ENCODE results near the gene KCNJ14. TPM values are rescaled to one million over a fixed set of nuclear protein-coding genes. Genes with fewer than 3 reads are reported as not detected.
A peak's percentile ranks its signal among the peaks of the same experiment; 100 is the strongest.

KCNJ14 gene
- polyA plus RNA-seq, 3 donors = 0.58 to 1.3 (median 0.72) TPM

DNA sequence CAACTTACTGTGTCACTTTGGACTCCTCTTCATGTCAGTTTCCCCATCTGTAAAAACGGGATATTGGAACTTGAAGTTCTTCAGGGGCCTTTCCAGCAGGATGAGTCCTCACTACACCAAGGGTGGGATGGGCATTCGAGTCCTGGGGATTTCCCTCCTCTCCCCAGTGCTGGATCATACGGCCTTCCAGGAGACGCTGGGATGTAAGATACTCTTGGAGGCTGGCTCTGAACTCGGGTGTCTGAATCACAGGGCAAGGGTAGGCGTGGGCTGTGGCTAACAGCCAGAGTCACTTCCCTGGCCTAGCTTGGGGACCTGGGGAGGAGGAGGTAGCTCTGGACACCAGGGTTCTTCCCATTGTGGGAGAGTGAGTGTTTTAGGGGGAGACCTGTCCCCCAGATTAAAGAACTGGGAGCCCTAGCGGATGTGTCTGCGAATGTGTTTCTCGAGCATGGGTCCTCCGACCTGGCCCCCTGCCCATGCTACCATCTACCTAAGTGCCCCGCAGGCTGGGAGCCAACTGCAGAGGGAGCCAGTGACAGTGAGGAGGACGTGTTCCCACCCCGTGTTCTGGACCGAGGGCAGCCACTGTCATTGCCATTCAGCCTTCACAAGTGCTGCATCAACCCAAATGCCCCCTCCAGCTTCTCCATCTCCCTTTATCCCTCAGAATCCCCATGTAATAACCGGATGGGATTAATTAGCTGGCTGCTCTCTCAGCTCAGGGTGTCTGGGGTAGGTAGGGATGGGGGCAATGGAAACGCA, 11.4 kb downstream of the KCNJ14 start:
- DNase-seq (ENCODE audit: extremely low read depth in 1 of 11, low read depth in 9 of 11, low spot score in 4 of 11) = no peak

GRCh38 chr19:48468772-48469288, 13.5 kb downstream of the KCNJ14 start:
- DNase-seq (ENCODE audit: extremely low read depth in 1 of 11, low read depth in 9 of 11, low spot score in 4 of 11) = peak; percentile 99 to 100 (median 100)

DNA sequence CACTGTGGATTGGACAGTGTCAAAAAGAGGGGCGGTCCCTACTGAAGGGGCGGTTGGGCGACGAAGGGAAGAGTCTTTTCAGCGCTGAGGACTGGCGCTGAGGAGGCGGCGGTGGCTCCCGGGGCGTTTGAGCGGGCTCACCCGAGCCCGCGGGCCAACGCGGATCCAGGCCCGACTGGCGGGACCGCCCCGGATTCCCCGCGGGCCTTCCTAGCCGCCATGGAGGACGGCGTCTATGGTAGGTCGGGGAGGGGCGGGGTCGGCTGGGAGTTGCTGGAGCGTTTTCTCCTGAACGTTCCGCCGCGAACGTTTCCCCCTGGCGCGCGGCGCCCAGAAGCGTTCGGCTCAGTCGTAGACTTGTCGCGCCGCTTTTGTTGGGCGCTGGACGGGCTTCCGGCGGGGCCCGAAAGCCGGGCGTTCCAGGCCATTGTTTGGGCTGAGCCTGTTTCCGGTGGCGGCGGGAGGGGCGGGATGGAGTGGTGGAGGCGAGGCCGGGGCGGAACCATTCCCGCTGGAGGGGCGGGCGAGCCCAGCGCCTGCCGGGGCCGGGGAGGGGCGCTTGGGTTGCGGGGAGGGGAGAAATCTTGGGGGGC, 14.0 kb downstream of the KCNJ14 start, which contains the start of gene CYTH2:
Gene CYTH2, plus strand, starts transcription at position 81 of the 593 bp plus-strand sequence. Its CDS starts 139 bp downstream, at position 220.
- DNase-seq (ENCODE audit: extremely low read depth in 1 of 11, low read depth in 9 of 11, low spot score in 4 of 11) = peak in 5 of 11 donors; percentile 56 to 72 (median 70)

- DNase-seq (ENCODE audit: extremely low read depth in 1 of 11, low read depth in 9 of 11, low spot score in 4 of 11) = no peak
Measured at GRCh38 chr19:48469934-48470680, 14.7 kb downstream of the KCNJ14 start.

DNA sequence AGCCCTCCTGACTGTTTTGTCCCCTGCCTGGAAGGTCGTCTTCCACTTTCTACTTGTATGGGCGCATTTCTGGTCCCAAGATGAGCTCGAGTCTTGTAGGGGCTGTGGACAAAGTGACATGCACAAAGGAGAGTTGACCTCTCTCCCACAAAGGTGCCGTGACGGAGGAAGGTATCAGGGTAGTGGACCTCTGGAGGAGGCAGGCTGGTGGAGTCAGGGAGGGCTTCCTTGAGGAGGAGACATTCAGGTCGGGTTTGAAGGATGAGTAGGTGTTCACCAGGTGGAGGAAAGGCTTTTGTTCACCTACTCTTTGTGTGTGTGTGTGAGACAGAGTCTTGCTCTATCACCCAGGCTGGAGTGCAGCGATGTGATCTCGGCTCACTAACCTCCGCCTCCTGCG, 15.5 kb downstream of the KCNJ14 start:
- no peak for DNase-seq (ENCODE audit: extremely low read depth in 1 of 11, low read depth in 9 of 11, low spot score in 4 of 11)

GRCh38 chr19:48471836-48472235, 16.5 kb downstream of the KCNJ14 start:
- DNase-seq (ENCODE audit: extremely low read depth in 1 of 11, low read depth in 9 of 11, low spot score in 4 of 11) = no peak

- no peak for DNase-seq (ENCODE audit: extremely low read depth in 1 of 11, low read depth in 9 of 11, low spot score in 4 of 11)
Measured at GRCh38 chr19:48473161-48473966, 18.0 kb downstream of the KCNJ14 start.

DNA sequence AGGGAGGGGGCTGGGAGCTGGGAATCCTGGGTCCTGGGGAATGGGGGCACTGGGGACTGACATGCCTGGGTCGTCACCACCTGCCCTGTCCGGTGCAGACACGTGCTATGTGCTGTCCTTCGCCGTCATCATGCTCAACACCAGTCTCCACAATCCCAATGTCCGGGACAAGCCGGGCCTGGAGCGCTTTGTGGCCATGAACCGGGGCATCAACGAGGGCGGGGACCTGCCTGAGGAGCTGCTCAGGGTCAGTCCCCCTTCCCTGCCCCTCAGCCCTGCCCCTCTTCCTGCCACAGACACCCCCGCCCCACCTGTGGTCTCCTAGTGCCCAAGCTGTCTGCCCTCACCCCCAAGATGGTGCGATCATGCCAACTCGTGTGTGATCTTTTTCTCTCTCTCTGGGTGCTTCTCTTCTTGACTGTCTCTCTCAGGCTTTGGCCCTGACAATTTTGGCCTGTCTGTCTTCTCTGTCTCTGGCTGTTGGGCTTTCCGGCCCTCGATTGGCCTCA, 18.8 kb downstream of the KCNJ14 start:
- no peak for DNase-seq (ENCODE audit: extremely low read depth in 1 of 11, low read depth in 9 of 11, low spot score in 4 of 11)

DNA sequence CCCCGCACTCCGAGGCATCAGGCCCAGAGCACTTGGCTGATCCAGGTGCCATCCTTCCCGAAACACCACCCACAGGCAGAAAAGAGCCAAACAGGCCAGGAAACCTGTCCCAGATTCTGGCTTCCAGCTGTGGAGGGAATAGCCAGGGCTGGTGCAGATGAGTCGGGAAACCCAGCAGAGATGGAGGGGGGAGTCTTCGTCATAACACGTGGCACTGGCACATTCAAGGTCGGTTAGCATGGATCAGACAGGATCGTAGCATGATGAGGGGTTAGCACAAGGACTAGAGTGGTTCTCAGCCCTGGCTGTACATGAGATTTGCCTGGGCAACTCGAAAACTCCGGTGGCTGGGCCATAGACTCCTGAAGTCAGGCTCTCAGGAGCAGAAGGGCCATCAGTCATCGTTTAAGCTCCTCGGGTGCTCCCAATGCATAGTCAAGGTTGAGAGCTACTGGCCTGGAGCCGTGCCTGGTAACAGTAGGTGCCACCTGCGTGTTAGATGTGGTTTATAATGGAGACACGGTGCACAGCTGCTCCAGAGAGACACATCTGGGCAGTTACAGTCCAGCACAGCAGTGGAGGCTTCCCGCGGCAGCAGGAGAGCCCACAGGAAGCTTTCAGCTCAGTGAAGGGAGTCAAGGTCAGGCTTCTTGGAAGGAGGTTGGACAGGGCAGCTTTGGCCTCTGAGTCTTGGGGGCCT, 20.1 kb downstream of the KCNJ14 start:
- no peak for DNase-seq (ENCODE audit: extremely low read depth in 1 of 11, low read depth in 9 of 11, low spot score in 4 of 11)

- DNase-seq (ENCODE audit: extremely low read depth in 1 of 11, low read depth in 9 of 11, low spot score in 4 of 11) = no peak
Measured at GRCh38 chr19:48476176-48476575, 20.8 kb downstream of the KCNJ14 start.

DNA sequence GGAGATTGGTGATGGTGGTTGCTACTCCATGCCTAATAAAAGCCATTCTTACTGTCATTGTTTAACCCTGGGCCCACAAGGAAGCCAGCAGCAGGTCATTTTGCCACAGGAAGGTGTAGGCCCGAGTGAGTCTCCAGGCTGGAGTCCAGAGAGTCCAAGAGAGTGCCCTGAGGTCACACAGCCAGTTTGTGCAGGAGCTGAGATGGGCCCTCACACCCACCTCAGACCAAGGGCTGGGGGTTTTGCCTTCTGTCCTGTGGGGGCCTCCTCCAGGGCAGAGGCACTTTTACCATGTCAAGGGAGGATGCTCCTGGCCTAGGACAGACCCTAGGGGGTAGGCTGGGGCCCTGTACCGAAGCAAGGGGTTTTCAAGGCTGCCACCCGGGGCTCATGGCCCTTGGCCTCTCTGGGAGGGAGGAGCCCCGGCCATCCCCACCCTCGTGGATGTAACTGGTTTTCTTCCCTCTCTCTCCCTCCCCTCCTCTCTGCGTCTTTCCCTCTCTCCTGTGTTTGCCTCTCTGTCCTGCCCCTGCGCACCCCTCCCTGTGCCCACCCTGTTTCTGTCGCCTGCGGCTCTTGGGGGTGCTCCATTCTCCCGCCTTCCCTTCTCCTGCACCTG, 21.8 kb downstream of the KCNJ14 start:
- DNase-seq (ENCODE audit: extremely low read depth in 1 of 11, low read depth in 9 of 11, low spot score in 4 of 11) = no peak

- DNase-seq (ENCODE audit: extremely low read depth in 1 of 11, low read depth in 9 of 11, low spot score in 4 of 11) = no peak
Measured at GRCh38 chr19:48477698-48478338, 22.4 kb downstream of the KCNJ14 start.

GRCh38 chr19:48478339-48479256, 23.2 kb downstream of the KCNJ14 start:
- no peak for DNase-seq (ENCODE audit: extremely low read depth in 1 of 11, low read depth in 9 of 11, low spot score in 4 of 11)

- no peak for DNase-seq (ENCODE audit: extremely low read depth in 1 of 11, low read depth in 9 of 11, low spot score in 4 of 11)
Measured at GRCh38 chr19:48479686-48480085, 24.3 kb downstream of the KCNJ14 start.

DNA sequence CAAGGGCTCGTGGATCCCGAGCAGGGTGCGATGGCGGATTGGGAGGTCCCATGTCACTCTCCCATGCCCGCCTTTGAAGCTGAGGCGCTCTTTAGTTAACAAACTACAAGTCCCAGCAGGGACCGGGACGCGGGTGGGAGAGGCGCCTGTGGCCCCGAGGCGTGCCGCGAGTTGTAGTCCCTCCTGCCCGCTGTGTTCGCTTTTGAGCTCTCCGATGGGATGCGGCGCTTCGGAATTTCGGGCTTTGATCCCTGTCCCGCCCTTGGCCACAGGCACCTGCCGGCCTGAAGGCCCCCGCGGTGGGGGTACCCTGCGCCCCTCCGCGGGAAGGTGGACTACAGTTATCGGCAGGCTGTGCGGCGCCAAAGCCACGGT, 24.8 kb downstream of the KCNJ14 start:
- peak in 2 of 11 donors; percentile 44 to 55 for DNase-seq (ENCODE audit: extremely low read depth in 1 of 11, low read depth in 9 of 11, low spot score in 4 of 11)

Measured in renal cortex interstitium (tissue), 11 donors.